Cardiac septum (tissue), 1 donor: ENCODE data around the gene MAST4. TPM values are rescaled to one million over a fixed set of nuclear protein-coding genes. Genes with fewer than 3 reads are reported as not detected.

ENCODE experiments used
- DNase-seq: peaks from one replicate; pipeline ENCODE4 v3.0.0-alpha.2; 2020; ENCODE audit warnings: low spot score
- intact Hi-C: fragments of 100-400 bp; cut with DNase I; formaldehyde crosslinking; loops from one replicate; pipeline ENCODE4 v1.14.0; 2022
- total RNA-seq: library from RNA; stranded (reverse); fragmentation: NEBNext Ultra II Directional; extraction: Animal tissue kit (Norgen Biotek cat#: 25700); gene quantifications from one replicate; pipeline ENCODE4 v1.2.1, GENCODE V29; 2021
- donor health status: DM: no; HTN: no; CAD: no.

Gene MAST4
- total RNA-seq, 1 donor from 2014 or later = 91.4 TPM

- intact Hi-C loops = loop anchor here (5.0 kb wide), 3 partner anchors 145 to 290 kb away; no protein-coding TSS in a partner anchor
- peak; percentile 77 for DNase-seq
Measured at GRCh38 chr5:66597183-66597757, 1.1 kb downstream of the MAST4 start.

GRCh38 chr5:66602621-66603020 lies 6.4 kb downstream of the MAST4 start:
- DNase-seq = no peak
- intact Hi-C loops = no loop called here

GRCh38 chr5:66603164-66603563 lies 7.0 kb downstream of the MAST4 start:
- DNase-seq = no peak
- intact Hi-C loops = no loop called here

- no peak for DNase-seq
- intact Hi-C loops = no loop called here
Measured at GRCh38 chr5:66603881-66604280, 7.7 kb downstream of the MAST4 start.

- intact Hi-C loops = no loop called here
Measured at GRCh38 chr5:66606713-66607112, 10.5 kb downstream of the MAST4 start.

GRCh38 chr5:66608501-66608900 lies 12.3 kb downstream of the MAST4 start:
- no peak for DNase-seq
- intact Hi-C loops = no loop called here

More at GRCh38 chr5:66606713-66607112, 10.5 kb downstream of the MAST4 start:
- DNase-seq = no peak

- intact Hi-C loops = no loop called here
- no peak for DNase-seq
Measured at GRCh38 chr5:66609615-66610014, 13.4 kb downstream of the MAST4 start.

GRCh38 chr5:66612226-66612625 lies 16.0 kb downstream of the MAST4 start:
- intact Hi-C loops = no loop called here
- DNase-seq = no peak

GRCh38 chr5:66615136-66615535 lies 18.9 kb downstream of the MAST4 start:
- DNase-seq = no peak
- intact Hi-C loops = no loop called here

- intact Hi-C loops = no loop called here
- no peak for DNase-seq
Measured at GRCh38 chr5:66615894-66616293, 19.7 kb downstream of the MAST4 start.

- DNase-seq = no peak
- intact Hi-C loops = no loop called here
Measured at GRCh38 chr5:66616520-66617225, 20.5 kb downstream of the MAST4 start.

- DNase-seq = no peak
- intact Hi-C loops = no loop called here
Measured at GRCh38 chr5:66617226-66617861, 21.2 kb downstream of the MAST4 start.

GRCh38 chr5:66617991-66618768 lies 22.0 kb downstream of the MAST4 start:
- intact Hi-C loops = no loop called here
- DNase-seq = no peak

- intact Hi-C loops = no loop called here
- DNase-seq = no peak
Measured at GRCh38 chr5:66620711-66621110, 24.5 kb downstream of the MAST4 start.

- intact Hi-C loops = no loop called here
- DNase-seq = no peak
Measured at GRCh38 chr5:66621146-66621545, 25.0 kb downstream of the MAST4 start.

GRCh38 chr5:66621736-66622135 lies 25.5 kb downstream of the MAST4 start:
- intact Hi-C loops = no loop called here

GRCh38 chr5:66628561-66628960 lies 32.4 kb downstream of the MAST4 start:
- DNase-seq = no peak
- intact Hi-C loops = no loop called here

More at GRCh38 chr5:66621736-66622135, 25.5 kb downstream of the MAST4 start:
- no peak for DNase-seq

- no peak for DNase-seq
- intact Hi-C loops = no loop called here
Measured at GRCh38 chr5:66629446-66629845, 33.3 kb downstream of the MAST4 start.

GRCh38 chr5:66633754-66634153 lies 37.6 kb downstream of the MAST4 start:
- intact Hi-C loops = no loop called here

GRCh38 chr5:66634601-66635000 lies 38.4 kb downstream of the MAST4 start:
- intact Hi-C loops = no loop called here
- no peak for DNase-seq

More at GRCh38 chr5:66633754-66634153, 37.6 kb downstream of the MAST4 start:
- DNase-seq = no peak
